ENCODE results near the gene CRY2. TPM values are rescaled to one million over a fixed set of nuclear protein-coding genes. Genes with fewer than 3 reads are reported as not detected.

CRY2 gene
- total and polyA plus RNA-seq, 8 donors = 26.6 to 42.3 (median 31.2) TPM

DNA sequence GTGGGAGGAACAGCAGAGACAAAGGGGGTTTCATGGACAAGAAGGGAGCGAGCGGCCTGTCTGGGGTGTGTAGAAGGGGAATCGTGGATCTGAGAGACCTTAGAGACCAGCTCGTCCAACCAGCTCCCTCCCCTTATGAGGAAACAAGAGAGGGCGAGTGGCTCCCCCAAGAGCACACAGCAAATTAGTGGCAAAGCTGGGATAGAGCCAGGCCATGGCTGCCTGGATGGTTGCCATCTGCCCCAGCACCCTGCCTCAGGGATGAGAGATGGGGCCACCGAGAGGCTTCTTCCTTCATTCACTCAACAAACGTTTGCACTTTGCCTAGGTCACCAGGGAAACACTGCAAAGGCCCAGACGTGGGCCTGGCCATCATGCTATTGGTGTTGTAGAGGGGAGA lies 42.3 kb downstream of the CRY2 start:
- no peak overlapping the region for H3K4me3 ChIP-seq
- DNase-seq (no peak), ATAC-seq (no peak)
- H3K27me3 ChIP-seq = peaks cover 0 to 31% of the 10 kb centered on the region in 2 donors
- no peaks in the 10 kb centered on the region for H3K9me3 ChIP-seq
- intact Hi-C loops (cut with DNase I) = no loop called here
- peaks cover 0 to 7% of the 10 kb centered on the region in 2 donors for H3K4me1 ChIP-seq
- H3K36me3 ChIP-seq = no peaks in the 10 kb centered on the region
- TF ChIP-seq, protein P1, sequence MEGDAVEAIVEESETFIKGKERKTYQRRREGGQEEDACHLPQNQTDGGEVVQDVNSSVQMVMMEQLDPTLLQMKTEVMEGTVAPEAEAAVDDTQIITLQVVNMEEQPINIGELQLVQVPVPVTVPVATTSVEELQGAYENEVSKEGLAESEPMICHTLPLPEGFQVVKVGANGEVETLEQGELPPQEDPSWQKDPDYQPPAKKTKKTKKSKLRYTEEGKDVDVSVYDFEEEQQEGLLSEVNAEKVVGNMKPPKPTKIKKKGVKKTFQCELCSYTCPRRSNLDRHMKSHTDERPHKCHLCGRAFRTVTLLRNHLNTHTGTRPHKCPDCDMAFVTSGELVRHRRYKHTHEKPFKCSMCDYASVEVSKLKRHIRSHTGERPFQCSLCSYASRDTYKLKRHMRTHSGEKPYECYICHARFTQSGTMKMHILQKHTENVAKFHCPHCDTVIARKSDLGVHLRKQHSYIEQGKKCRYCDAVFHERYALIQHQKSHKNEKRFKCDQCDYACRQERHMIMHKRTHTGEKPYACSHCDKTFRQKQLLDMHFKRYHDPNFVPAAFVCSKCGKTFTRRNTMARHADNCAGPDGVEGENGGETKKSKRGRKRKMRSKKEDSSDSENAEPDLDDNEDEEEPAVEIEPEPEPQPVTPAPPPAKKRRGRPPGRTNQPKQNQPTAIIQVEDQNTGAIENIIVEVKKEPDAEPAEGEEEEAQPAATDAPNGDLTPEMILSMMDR (IDR thresholded peaks at IDR 0.05) = no peak
- H3K27ac ChIP-seq = no peak overlapping the region

DNA sequence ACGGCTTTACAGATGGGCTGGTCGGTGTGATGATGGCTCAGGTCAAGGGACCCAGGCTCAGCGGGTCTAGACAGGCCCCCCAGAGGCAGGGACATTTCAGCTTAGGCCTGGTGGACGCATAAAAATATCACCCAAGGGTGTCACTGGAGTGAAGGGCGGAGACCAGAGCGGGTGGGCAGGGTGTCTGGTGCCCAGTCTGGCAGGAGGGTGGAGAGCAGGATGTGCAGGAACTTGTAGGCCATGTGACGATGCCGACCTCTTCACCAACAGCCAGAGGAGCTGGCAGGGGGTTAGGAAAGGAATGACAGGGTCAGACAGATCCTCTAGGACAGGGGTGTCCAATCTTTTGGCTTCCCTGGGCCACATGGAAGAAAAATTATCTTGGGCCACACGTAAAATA lies 42.7 kb downstream of the CRY2 start:
- TF ChIP-seq, protein P1 (IDR thresholded peaks at IDR 0.05) = no peak
- intact Hi-C loops (cut with DNase I) = no loop called here
- H3K4me1 ChIP-seq = peaks cover 0 to 7% of the 10 kb centered on the region in 2 donors
- H3K27ac ChIP-seq = no peak overlapping the region
- no peak overlapping the region for H3K4me3 ChIP-seq
- H3K9me3 ChIP-seq = no peaks in the 10 kb centered on the region
- H3K27me3 ChIP-seq = peaks cover 0 to 32% of the 10 kb centered on the region in 2 donors
- no peaks in the 10 kb centered on the region for H3K36me3 ChIP-seq
- DNase-seq (peak in 1 of 4 donors; percentile 42), ATAC-seq (no peak)

DNA sequence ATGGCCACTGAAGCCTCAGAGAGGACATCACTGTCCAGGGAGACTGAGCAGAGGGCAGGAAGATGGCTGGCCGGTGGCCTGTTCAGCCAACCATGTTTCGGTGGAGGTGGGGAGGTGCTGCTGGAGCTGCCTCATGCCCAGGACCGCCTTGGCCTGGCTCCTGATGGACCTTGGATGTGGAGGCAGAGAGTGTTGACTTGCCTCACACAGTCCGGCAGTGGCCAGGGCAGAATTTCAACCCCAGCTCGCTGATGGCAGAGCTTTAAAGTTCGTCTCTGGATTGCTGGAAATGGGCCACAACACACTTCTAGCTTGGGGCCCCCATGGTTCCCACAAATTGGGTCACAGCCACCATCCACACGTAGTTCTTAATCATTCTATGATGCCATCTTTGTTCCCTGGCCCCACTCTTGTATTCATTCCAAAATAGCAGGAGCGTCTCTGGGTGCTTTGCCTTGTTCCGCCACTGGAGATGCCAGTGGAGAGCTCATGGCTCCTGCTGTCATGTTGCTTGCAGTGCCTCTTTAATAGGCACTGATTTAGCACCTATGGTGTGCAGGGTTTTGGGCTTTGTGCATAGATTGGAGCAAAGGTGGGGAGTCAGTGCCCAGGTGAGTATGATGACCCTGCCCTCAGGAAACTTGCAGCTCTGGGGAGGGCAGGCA lies 43.7 kb downstream of the CRY2 start:
- DNase-seq = peak in 1 of 4 donors; percentile 57
- H3K9me3 ChIP-seq = no peaks in the 10 kb centered on the region
- TF ChIP-seq, protein P1 (IDR thresholded peaks at IDR 0.05) = no peak

DNA sequence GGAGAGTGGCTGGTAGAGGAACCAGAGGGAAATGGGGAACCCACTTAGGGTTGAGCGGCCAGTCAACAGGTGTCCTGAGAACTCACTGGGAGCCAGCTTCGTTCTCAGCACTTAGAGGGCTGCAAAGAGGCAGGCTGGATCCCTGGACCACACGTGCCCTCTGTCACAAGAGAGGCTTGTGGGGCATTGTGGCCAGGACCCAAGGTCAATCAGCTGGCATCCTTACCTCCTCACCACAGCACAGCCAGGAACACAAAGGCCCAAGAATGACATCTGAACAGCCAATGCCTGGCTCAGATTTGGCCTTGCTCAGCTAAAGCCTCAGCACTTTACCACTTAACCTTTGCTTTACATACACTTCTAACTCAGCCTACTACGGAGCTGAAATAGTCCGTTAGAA lies 45.6 kb downstream of the CRY2 start:
- H3K27ac ChIP-seq = no peak overlapping the region
- DNase-seq (no peak), ATAC-seq (no peak)
- H3K27me3 ChIP-seq = peaks cover 0 to 35% of the 10 kb centered on the region in 2 donors
- H3K4me1 ChIP-seq = no peaks in the 10 kb centered on the region
- H3K9me3 ChIP-seq = no peaks in the 10 kb centered on the region
- H3K4me3 ChIP-seq = no peak overlapping the region
- TF ChIP-seq, protein P1 (IDR thresholded peaks at IDR 0.05) = no peak
- intact Hi-C loops (cut with DNase I) = no loop called here
- H3K36me3 ChIP-seq = no peaks in the 10 kb centered on the region

More for the DNA sequence above, 43.7 kb downstream of the CRY2 start:
- Histone ChIP-seq H3K36me3 (no peaks in the 10 kb centered on the region), H3K27me3 (peaks cover 0 to 34% of the 10 kb centered on the region in 2 donors), H3K4me1 (peaks cover 0 to 2% of the 10 kb centered on the region in 2 donors), H3K27ac (no peak overlapping the region), H3K4me3 (no peak overlapping the region)
- intact Hi-C loops (cut with DNase I) = no loop called here
- no peak for ATAC-seq

DNA sequence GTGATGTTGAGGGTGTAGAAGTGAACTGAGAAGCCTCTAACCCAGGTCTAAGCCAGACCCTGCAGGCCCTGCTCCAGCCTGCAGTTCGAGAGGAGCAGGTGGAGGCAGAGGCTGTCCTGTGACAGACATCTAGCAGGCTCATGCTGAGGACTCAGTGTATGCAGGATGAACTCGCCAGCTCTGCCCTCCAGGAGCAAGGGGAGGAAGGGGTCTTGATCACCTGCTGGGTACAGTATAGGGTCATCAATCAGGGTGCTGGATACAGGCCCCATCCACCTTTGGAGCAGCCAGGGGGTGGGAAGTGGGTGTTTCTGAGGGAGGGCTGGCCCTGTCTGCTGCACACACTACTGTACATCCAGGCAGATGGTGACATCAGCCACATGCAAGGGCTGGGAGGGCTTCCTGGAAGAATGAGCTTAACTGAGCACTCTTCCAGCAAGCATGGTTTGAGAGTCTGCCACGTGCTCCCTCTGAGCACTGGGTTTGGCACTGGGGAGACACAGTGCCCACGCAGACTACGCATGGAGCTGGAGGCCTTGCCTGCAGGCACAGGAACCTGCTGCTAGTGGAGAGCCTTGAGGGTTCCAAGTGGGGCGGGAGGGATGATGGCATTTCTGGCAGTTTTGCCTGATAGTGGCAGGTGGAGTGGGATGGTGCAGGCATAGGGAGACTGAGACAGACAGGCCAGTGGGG lies 47.4 kb downstream of the CRY2 start:
- DNase-seq (no peak), ATAC-seq (no peak)
- Histone ChIP-seq H3K27ac (no peak overlapping the region), H3K9me3 (no peaks in the 10 kb centered on the region), H3K4me3 (no peak overlapping the region), H3K4me1 (peaks cover 7 to 8% of the 10 kb centered on the region in 2 donors), H3K27me3 (peaks cover 0 to 53% of the 10 kb centered on the region in 2 donors), H3K36me3 (no peaks in the 10 kb centered on the region)
- TF ChIP-seq, protein P1 (IDR thresholded peaks at IDR 0.05) = no peak
- intact Hi-C loops (cut with DNase I) = no loop called here

Data from left lung (tissue), 10 donors.